Right lobe of liver (tissue), 4 donors: ENCODE measurements around the gene ACO1.

Source experiments
- CTCF ChIP-seq, 4 donors: fragments of 200-600 bp in 3 of 4; fragments of 450-650 bp in 1 of 4; IDR thresholded peaks; one replicate each; pipeline versions ENCODE4 v1.5.1 to v1.8.0; 2016 to 2022; ENCODE audit warnings: antibody characterized with exemption in 4 of 4, mild to moderate bottlenecking in 2 of 4
- POLR2A ChIP-seq: fragments of 450-650 bp; IDR thresholded peaks from one replicate; pipeline ENCODE4 v1.6.1; 2017; ENCODE audit warnings: antibody characterized with exemption, mild to moderate bottlenecking
- donor health status: DM: no; HTN: no; CAD: no.
- donor health status: DM: no; HTN: no; CAD: no.
- donor health status: DM: no; HTN: yes; CAD: no.

- TF ChIP-seq POLR2A (no peak), CTCF (IDR thresholded peaks at IDR 0.05) (no peak)
Measured at GRCh38 chr9:32376285-32376684, 8.2 kb upstream of the ACO1 start.
